HepG2 (cell line): Measurements from ENCODE around the gene PDSS2. TPM values are rescaled to one million over a fixed set of nuclear protein-coding genes. Genes with fewer than 3 reads are reported as not detected.

Experiments used
- AHR ChIP-seq: IDR thresholded peaks from 2 replicates; pipeline ENCODE4 v1.6.1; 2018; ENCODE audit warnings: missing genetic modification reagents, missing compliant biosample characterization
- BCL6 ChIP-seq: IDR thresholded peaks from 2 replicates; pipeline ENCODE4 v1.6.1; 2016; ENCODE audit warnings: missing genetic modification reagents, missing compliant biosample characterization
- FOSL2 ChIP-seq: sonication (generic); formaldehyde crosslinking; IDR thresholded peaks from 2 replicates; pipeline ENCODE4 v1.4.0; 2020; ENCODE audit warnings: missing genetic modification reagents
- HIVEP1 ChIP-seq: sonication (generic); formaldehyde crosslinking; IDR thresholded peaks from 2 replicates; pipeline ENCODE4 v1.4.0; 2020; ENCODE audit warnings: mild to moderate bottlenecking, missing genetic modification reagents
- MLXIP ChIP-seq: sonication (generic); formaldehyde crosslinking; IDR thresholded peaks from 2 replicates; pipeline ENCODE4 v1.9.0; 2021; ENCODE audit warnings: missing genetic modification reagents, borderline replicate concordance
- MYNN ChIP-seq: sonication (generic); formaldehyde crosslinking; IDR thresholded peaks from 2 replicates; pipeline ENCODE4 v1.4.0; 2020; ENCODE audit warnings: mild to moderate bottlenecking, low read depth, missing genetic modification reagents
- RARG ChIP-seq: sonication (generic); formaldehyde crosslinking; IDR thresholded peaks from 2 replicates; pipeline ENCODE4 v1.4.0; 2020; ENCODE audit warnings: low read depth, mild to moderate bottlenecking, missing genetic modification reagents
- SIX4 ChIP-seq: sonication (generic); formaldehyde crosslinking; IDR thresholded peaks from 2 replicates; pipeline ENCODE4 v1.4.0; 2020; ENCODE audit warnings: missing genetic modification reagents
- SRSF9 ChIP-seq: fragments of 200-400 bp; formaldehyde crosslinking; IDR thresholded peaks from 2 replicates; pipeline ENCODE4 v1.6.1; 2018; ENCODE audit warnings: borderline replicate concordance, mild to moderate bottlenecking, low read depth, low read length; ENCODE audit not compliant: insufficient read depth, poor library complexity, severe bottlenecking
- STAG1 ChIP-seq: sonication (generic); formaldehyde crosslinking; IDR thresholded peaks from 2 replicates; pipeline ENCODE4 v1.4.0; 2020; ENCODE audit warnings: missing genetic modification reagents
- TP53 ChIP-seq: sonication (generic); formaldehyde crosslinking; conservative IDR thresholded peaks from 2 replicates; pipeline ENCODE4 v1.4.0; 2020; ENCODE audit warnings: missing genetic modification reagents
- YEATS2 ChIP-seq: sonication (generic); formaldehyde crosslinking; IDR thresholded peaks from 2 replicates; pipeline ENCODE4 v1.4.0; 2020; ENCODE audit warnings: missing genetic modification reagents, borderline replicate concordance
- ZFY ChIP-seq: sonication (generic); formaldehyde crosslinking; IDR thresholded peaks from 2 replicates; pipeline ENCODE4 v1.4.0; 2020; ENCODE audit warnings: missing genetic modification reagents
- ZNF121 ChIP-seq: sonication (generic); formaldehyde crosslinking; IDR thresholded peaks from 2 replicates; pipeline ENCODE4 v1.5.0; 2020; ENCODE audit warnings: mild to moderate bottlenecking, missing genetic modification reagents
- ZNF263 ChIP-seq: sonication (generic); formaldehyde crosslinking; IDR thresholded peaks from 2 replicates; pipeline ENCODE4 v1.4.0; 2020; ENCODE audit warnings: missing genetic modification reagents
- ZNF430 ChIP-seq: sonication (generic); formaldehyde crosslinking; IDR thresholded peaks from 2 replicates; pipeline ENCODE4 v1.9.0; 2021; ENCODE audit warnings: mild to moderate bottlenecking, missing genetic modification reagents
- ZNF576 ChIP-seq: sonication (generic); formaldehyde crosslinking; IDR thresholded peaks from 2 replicates; pipeline ENCODE4 v1.4.0; 2020; ENCODE audit warnings: mild to moderate bottlenecking, missing genetic modification reagents
- ZNF607 ChIP-seq: sonication (generic); formaldehyde crosslinking; IDR thresholded peaks from 2 replicates; pipeline ENCODE4 v1.5.1; 2020; ENCODE audit warnings: missing genetic modification reagents, mild to moderate bottlenecking, borderline replicate concordance
- ZNF639 ChIP-seq: conservative IDR thresholded peaks from 2 replicates; pipeline ENCODE4 v1.6.1; 2018; ENCODE audit warnings: missing genetic modification reagents
- ZNF687 ChIP-seq: sonication (generic); formaldehyde crosslinking; IDR thresholded peaks from 2 replicates; pipeline ENCODE4 v1.5.1; 2020; ENCODE audit warnings: mild to moderate bottlenecking, missing genetic modification reagents, moderate library complexity
- ZNF737 ChIP-seq: sonication (generic); formaldehyde crosslinking; IDR thresholded peaks from 2 replicates; pipeline ENCODE4 v1.5.0; 2020; ENCODE audit warnings: missing genetic modification reagents, mild to moderate bottlenecking, borderline replicate concordance
- polyA plus RNA-seq, 8 experiments: library from polyadenylated mRNA; depleted of rRNA in 3 of 8; stranded (reverse) in 7 of 8; unstranded in 1 of 8; fragments of >200 nt; fragmentation: Illumina TruSeq in 4 of 8; extraction: Trizol in 4 of 8; gene quantifications; 2 replicates each; pipeline versions ENCODE4 v1.2.1 to v1.2.3, GENCODE V29; 2011 to 2016; ENCODE audit warnings: low read depth in 4 of 8, missing spikeins in 1 of 8, mixed read lengths in 1 of 8; ENCODE audit not compliant: insufficient read depth in 1 of 8
- total RNA-seq, 5 experiments: library from RNA; depleted of rRNA; stranded (reverse); fragments of >200 nt; fragmentation: Illumina TruSeq; extraction: Trizol; gene quantifications; 2 replicates each; pipeline ENCODE4 v1.2.3, GENCODE V29; 2016; ENCODE audit warnings: low read depth in 1 of 5

Gene PDSS2
- total and polyA plus RNA-seq, 2 of the 13 experiments (the other 11 are each of a cell fraction or from before 2014, with no cell fraction given), result 16.2 to 17.0 TPM

- TF ChIP-seq ZNF639 (CRISPR knock-in tag), result no peak; the same call in 1 of the 2 replicates
- TF ChIP-seq ZNF576 (CRISPR knock-in tag), result no peak
- TF ChIP-seq FOSL2 (CRISPR knock-in tag), result no peak
- no peak for TF ChIP-seq YEATS2 (CRISPR knock-in tag)
- peak; percentile 3; the same call in 1 of the 2 replicates for TF ChIP-seq STAG1 (CRISPR knock-in tag)
- TF ChIP-seq ZNF737 (CRISPR knock-in tag), result no peak
- TF ChIP-seq RARG (CRISPR knock-in tag), result no peak
- no peak for TF ChIP-seq SRSF9
- no peak for TF ChIP-seq AHR (CRISPR knock-in tag)
- no peak; the same call in 1 of the 2 replicates for TF ChIP-seq ZNF687
- no peak for TF ChIP-seq HIVEP1
- no peak for TF ChIP-seq ZNF263
- TF ChIP-seq MYNN (CRISPR knock-in tag), result no peak
- no peak for TF ChIP-seq MLXIP (CRISPR knock-in tag)
- no peak for TF ChIP-seq ZNF121 (CRISPR knock-in tag)
- no peak for TF ChIP-seq TP53 (CRISPR knock-in tag)
- TF ChIP-seq BCL6 (CRISPR knock-in tag), result no peak
- TF ChIP-seq ZNF607 (CRISPR knock-in tag), result no peak
- TF ChIP-seq SIX4, result no peak
- TF ChIP-seq ZFY (CRISPR knock-in tag), result no peak; the same call in 1 of the 2 replicates
- TF ChIP-seq ZNF430 (CRISPR knock-in tag), result peak; percentile 31; the same call in 1 of the 2 replicates
Measured at GRCh38 chr6:107489636-107490565, 30.5 kb upstream of the PDSS2 start, which contains the start of gene SOBP (continued).
